ENCODE results near the gene UQCC2. TPM values are rescaled to one million over a fixed set of nuclear protein-coding genes. Genes with fewer than 3 reads are reported as not detected.

Gene UQCC2
- total and polyA plus RNA-seq, 12 donors = 7.4 to 214 (median 72.9) TPM

GRCh38 chr6:33713786-33714185 lies 2.3 kb upstream of the UQCC2 start:
- Histone ChIP-seq H3K4me3 (no peak overlapping the region), H3K9me3 (replicated peaks in 1 of 3) (no peaks in the 10 kb centered on the region), H3K27me3 (no peaks in the 10 kb centered on the region), H3K27ac (no peak overlapping the region), H3K36me3 (replicated peaks in 1 of 2) (peaks cover 0 to 3% of the 10 kb centered on the region in 2 donors), H3K4me1 (replicated peaks in 1 of 2) (peaks cover 3 to 25% of the 10 kb centered on the region in 2 donors)
- intact Hi-C loops (cut with DNase I) = no loop called here
- WGBS, 4 donors = 70 to 92% (median 89%) methylated on average over 2 of the region's 2 CpGs
- no peak for TF ChIP-seq POLR2A (IDR thresholded peaks at IDR 0.05)
- TF ChIP-seq CTCF (IDR thresholded peaks at IDR 0.05) = no peak
- DNase-seq = no peak

GRCh38 chr6:33712914-33713313 lies 1.4 kb upstream of the UQCC2 start:
- TF ChIP-seq CTCF (IDR thresholded peaks at IDR 0.05) (no peak), POLR2A (IDR thresholded peaks at IDR 0.05) (no peak)
- Histone ChIP-seq H3K27ac (no peak overlapping the region), H3K4me3 (no peak overlapping the region), H3K36me3 (replicated peaks in 1 of 2) (peaks cover 0 to 11% of the 10 kb centered on the region in 2 donors), H3K27me3 (no peaks in the 10 kb centered on the region), H3K4me1 (replicated peaks in 1 of 2) (peaks cover 3 to 25% of the 10 kb centered on the region in 2 donors), H3K9me3 (replicated peaks in 1 of 3) (no peaks in the 10 kb centered on the region)
- intact Hi-C loops (cut with DNase I) = no loop called here
- 81 to 93% (median 91%) methylated on average over 3 of the region's 3 CpGs for WGBS, 4 donors
- DNase-seq = no peak

GRCh38 chr6:33710296-33711121 lies 991 bp downstream of the UQCC2 start:
- Histone ChIP-seq H3K27me3 (no peaks in the 10 kb centered on the region), H3K9me3 (replicated peaks in 1 of 3) (no peaks in the 10 kb centered on the region), H3K36me3 (replicated peaks in 1 of 2) (peaks cover 0 to 15% of the 10 kb centered on the region in 2 donors), H3K4me1 (replicated peaks in 1 of 2) (peaks cover 3 to 25% of the 10 kb centered on the region in 2 donors), H3K4me3 (peak overlapping the region in 2 of 4 donors; percentile 86 to 94), H3K27ac (no peak overlapping the region)
- 81 to 86% (median 84%) methylated on average over 15 of the region's 15 CpGs for WGBS, 4 donors
- no peak for TF ChIP-seq CTCF (IDR thresholded peaks at IDR 0.05)
- no peak for TF ChIP-seq POLR2A (IDR thresholded peaks at IDR 0.05)
- no peak for DNase-seq
- intact Hi-C loops (cut with DNase I) = no loop called here

DNA sequence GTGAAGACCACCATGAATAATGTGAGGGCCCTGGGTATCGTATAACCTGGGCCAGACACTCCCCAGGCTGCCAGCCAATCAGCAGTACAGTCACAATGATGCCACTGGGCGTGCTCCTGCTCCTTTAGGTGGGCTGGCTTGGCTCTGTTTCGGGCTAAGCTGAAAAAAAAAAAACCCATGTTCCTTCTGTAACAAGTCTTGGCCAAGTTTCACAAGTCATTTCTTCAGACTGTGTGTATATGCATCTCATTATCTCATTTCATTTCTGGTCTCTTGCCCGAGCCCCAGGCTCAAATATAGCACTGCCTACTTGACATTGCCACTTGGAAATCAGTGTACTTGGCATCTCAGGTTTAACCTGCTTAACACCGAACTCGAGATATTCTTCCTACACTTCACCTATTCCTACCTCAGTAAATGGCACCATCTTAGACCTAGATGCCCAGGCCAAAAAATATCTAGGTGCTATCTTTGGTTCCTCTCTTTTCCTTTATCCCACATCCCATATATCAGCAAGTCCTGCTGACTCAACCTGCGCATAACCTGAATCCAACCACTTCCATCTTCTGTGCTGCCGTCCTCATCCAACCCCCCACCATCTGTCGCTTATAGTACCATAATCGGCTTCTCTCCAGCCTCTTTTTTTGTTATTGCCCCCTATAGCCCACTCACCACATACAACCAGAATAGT lies 1.8 kb downstream of the UQCC2 start:
- Histone ChIP-seq H3K27me3 (no peaks in the 10 kb centered on the region), H3K9me3 (replicated peaks in 1 of 3) (no peaks in the 10 kb centered on the region), H3K4me3 (no peak overlapping the region), H3K36me3 (replicated peaks in 1 of 2) (peaks cover 0 to 15% of the 10 kb centered on the region in 2 donors), H3K27ac (no peak overlapping the region), H3K4me1 (replicated peaks in 1 of 2) (peaks cover 3 to 25% of the 10 kb centered on the region in 2 donors)
- DNase-seq = no peak
- TF ChIP-seq POLR2A (IDR thresholded peaks at IDR 0.05) (no peak), CTCF (IDR thresholded peaks at IDR 0.05) (no peak)
- 93 to 95% (median 95%) methylated on average over 8 to 10 of the region's 10 CpGs for WGBS, 4 donors
- intact Hi-C loops (cut with DNase I) = no loop called here
